K562 (cell line): ENCODE results near the gene IDH2. TPM values are rescaled to one million over a fixed set of nuclear protein-coding genes. Genes with fewer than 3 reads are reported as not detected.

Source experiments
- ATF7 ChIP-seq: fragments of 450-650 bp; IDR thresholded peaks from 2 replicates; pipeline ENCODE4 v1.7.1; 2014; ENCODE audit warnings: mild to moderate bottlenecking, moderate library complexity
- BACH1 ChIP-seq: fragments of 200-800 bp; sonication (Bioruptor generic); IDR thresholded peaks from 2 replicates; pipeline ENCODE4 v1.6.1; 2016; ENCODE audit warnings: missing genetic modification characterization, missing compliant biosample characterization
- CBX1 ChIP-seq: sonication (generic); IDR thresholded peaks from 2 replicates; pipeline ENCODE4 v1.6.1; 2016; ENCODE audit warnings: antibody characterized with exemption, low read depth, mild to moderate bottlenecking
- ELF2 ChIP-seq: fragments of 250-450 bp; sonication (Bioruptor Pico); IDR thresholded peaks from 2 replicates; pipeline ENCODE4 v1.5.0; 2021; ENCODE audit warnings: mild to moderate bottlenecking
- FOXM1 ChIP-seq, 2 experiments: fragments of 450-650 bp in 1 of 2; sonication (generic) in 1 of 2; formaldehyde crosslinking in 1 of 2; IDR thresholded peaks; 2 replicates each; pipeline versions ENCODE4 v1.6.1 to v1.9.0; 2017 to 2022; ENCODE audit warnings: low read depth in 2 of 2, mild to moderate bottlenecking in 2 of 2, missing genetic modification reagents in 1 of 2, moderate library complexity in 1 of 2
- GABPA ChIP-seq: fragments of 200-800 bp; sonication (Bioruptor generic); conservative IDR thresholded peaks from 2 replicates; pipeline ENCODE4 v1.6.1; 2016; ENCODE audit warnings: low read depth, missing genetic modification characterization, missing compliant biosample characterization
- GTF2F1 ChIP-seq: IDR thresholded peaks from 2 replicates; pipeline ENCODE4 v1.6.1; 2011; ENCODE audit warnings: low read depth, low read length, improper control_type of control experiment
- HDAC2 ChIP-seq: fragments of 450-650 bp; IDR thresholded peaks from 2 replicates; pipeline ENCODE4 v1.6.1; 2016; ENCODE audit warnings: mild to moderate bottlenecking
- ILK ChIP-seq: fragments of 450-650 bp; IDR thresholded peaks from 2 replicates; pipeline ENCODE4 v1.6.1; 2016; ENCODE audit warnings: missing genetic modification characterization, low read depth, mild to moderate bottlenecking, missing compliant biosample characterization, moderate library complexity, borderline replicate concordance
- MEF2D ChIP-seq: conservative IDR thresholded peaks from 2 replicates; pipeline ENCODE4 v1.6.1; 2016; ENCODE audit warnings: low read depth, missing genetic modification characterization, missing compliant biosample characterization
- NUFIP1 ChIP-seq: fragments of 450-650 bp; IDR thresholded peaks from 2 replicates; pipeline ENCODE4 v1.6.1; 2018; ENCODE audit not compliant: partially characterized antibody
- POLR2AphosphoS2 ChIP-seq: IDR thresholded peaks from 2 replicates; pipeline ENCODE4 v1.6.1; 2012; ENCODE audit warnings: low read length, improper control_type of control experiment
- RAD21 ChIP-seq, 2 experiments: fragments of 250-450 bp in 1 of 2; fragments of 450-650 bp in 1 of 2; sonication (Bioruptor Pico) in 1 of 2; formaldehyde crosslinking in 1 of 2; IDR thresholded peaks in 1 of 2; conservative IDR thresholded peaks in 1 of 2; 2 replicates each; pipeline versions ENCODE4 v1.4.0 to v1.8.0; 2020 to 2022; ENCODE audit warnings: mild to moderate bottlenecking in 2 of 2, moderate library complexity in 1 of 2
- RNF2 ChIP-seq: sonication (generic); IDR thresholded peaks from 2 replicates; pipeline ENCODE4 v1.6.1; 2016
- SIN3A ChIP-seq, 2 experiments: fragments of 150-350 bp in 1 of 2; IDR thresholded peaks; 2 replicates each; pipeline ENCODE4 v1.6.1; 2011 to 2016; ENCODE audit warnings: borderline replicate concordance in 2 of 2, low read depth in 2 of 2, low read length in 2 of 2, mild to moderate bottlenecking in 2 of 2, moderate library complexity in 2 of 2; ENCODE audit not compliant: control insufficient read depth in 1 of 2
- SOX6 ChIP-seq: fragments of 450-650 bp; IDR thresholded peaks from 2 replicates; pipeline ENCODE4 v1.6.1; 2014; ENCODE audit warnings: mild to moderate bottlenecking
- ZBTB5 ChIP-seq: fragments of 450-650 bp; IDR thresholded peaks from 2 replicates; pipeline ENCODE4 v1.6.1; 2017; ENCODE audit warnings: antibody characterized with exemption
- ZC3H4 ChIP-seq: sonication (generic); formaldehyde crosslinking; IDR thresholded peaks from 2 replicates; pipeline ENCODE4 v1.9.0; 2021; ENCODE audit warnings: missing genetic modification reagents, borderline replicate concordance
- ZC3H8 ChIP-seq: fragments of 450-650 bp; IDR thresholded peaks from 2 replicates; pipeline ENCODE4 v1.6.1; 2017
- ZNF212 ChIP-seq: fragments of 450-650 bp; formaldehyde crosslinking; IDR thresholded peaks from 2 replicates; pipeline ENCODE4 v1.4.0; 2020; ENCODE audit warnings: mild to moderate bottlenecking
- ZNF445 ChIP-seq: fragments of 250-450 bp; sonication (Bioruptor Pico); IDR thresholded peaks from 2 replicates; pipeline ENCODE4 v1.4.0; 2020; ENCODE audit warnings: low read depth, mild to moderate bottlenecking, moderate library complexity
- ZNF449 ChIP-seq: fragments of 250-450 bp; sonication (Bioruptor Pico); IDR thresholded peaks from 2 replicates; pipeline ENCODE4 v1.8.0; 2022; ENCODE audit warnings: moderate library complexity, mild to moderate bottlenecking, inconsistent platforms
- ZNF740 ChIP-seq, 3 experiments: fragments of 200-800 bp in 1 of 3; sonication (Bioruptor generic) in 1 of 3; sonication (generic) in 1 of 3; formaldehyde crosslinking in 1 of 3; IDR thresholded peaks; 2 replicates each; pipeline versions ENCODE4 v1.6.1 to v1.8.0; 2016 to 2022; ENCODE audit warnings: mild to moderate bottlenecking in 2 of 3, missing compliant biosample characterization in 2 of 3, missing genetic modification characterization in 2 of 3, missing genetic modification reagents in 1 of 3
- ZZZ3 ChIP-seq: fragments of 450-650 bp; IDR thresholded peaks from 2 replicates; pipeline ENCODE4 v1.6.1; 2016; ENCODE audit warnings: antibody characterized with exemption, mild to moderate bottlenecking, moderate library complexity
- polyA plus RNA-seq, 8 experiments: library from polyadenylated mRNA; depleted of rRNA in 4 of 8; stranded (reverse) in 5 of 8; unstranded in 3 of 8; fragments of >200 nt; fragmentation: Nextera tagmentation in 2 of 8; fragmentation: Illumina TruSeq in 1 of 8; extraction: Ambion mirVana in 2 of 8; extraction: Trizol in 1 of 8; gene quantifications; 2 replicates each; pipeline versions ENCODE4 v1.2.1 to v1.2.3, GENCODE V29; 2011 to 2014; ENCODE audit warnings: inconsistent platforms in 1 of 8, missing spikeins in 1 of 8
- total RNA-seq, 7 experiments: library from RNA; depleted of rRNA in 6 of 7; stranded (reverse); fragments of >200 nt in 6 of 7; fragmentation: Illumina TruSeq in 2 of 7; extraction: Trizol in 2 of 7; gene quantifications; 2 replicates each; pipeline versions ENCODE4 v1.2.1 to v1.2.3, GENCODE V29; 2011 to 2021; ENCODE audit warnings: low replicate concordance in 1 of 7

IDH2 gene
- total and polyA plus RNA-seq, 9 of the 15 experiments (the other 6 are each of a cell fraction or from before 2014, with no cell fraction given), result 0.70 to 99.9 (median 59.2) TPM

GRCh38 chr15:90059208-90059985, 42.9 kb downstream of the IDH2 start (continued):
- TF ChIP-seq SIN3A (IDR thresholded peaks at IDR 0.05; ENCODE audit: borderline replicate concordance in 2 of 2, control insufficient read depth in 1 of 2, low read depth in 2 of 2, low read length in 2 of 2) (no peak), ATF7 (peak; percentile 53), GTF2F1 (no peak), ZBTB5 (no peak), FOXM1 (IDR thresholded peaks at IDR 0.05; ENCODE audit: low read depth) (no peak), FOXM1 (CRISPR knock-in tag; IDR thresholded peaks at IDR 0.05; ENCODE audit: low read depth) (no peak), ZNF740 (CRISPR knock-in tag; IDR thresholded peaks at IDR 0.05) (peak; percentile 65; the same call in 1 of the 2 replicates), ZNF740 (tag; IDR thresholded peaks at IDR 0.05) (no peak), HDAC2 (0 out of 2 replicates have a peak, but pooled peaks have one; percentile 37), ELF2 (CRISPR knock-in tag) (no peak), ZC3H4 (no peak), ZZZ3 (no peak), ZNF449 (CRISPR knock-in tag) (peak; percentile 25; the same call in 1 of the 2 replicates), ZNF212 (no peak), MEF2D (no peak), SOX6 (peak; percentile 61; the same call in 1 of the 2 replicates), RNF2 (0 out of 2 replicates have a peak, but pooled peaks have one; percentile 70), CBX1 (peak; percentile 72; the same call in 1 of the 2 replicates), ILK (tag) (no peak), NUFIP1 (no peak), ZNF445 (CRISPR knock-in tag) (no peak), RAD21 (CRISPR knock-in tag; conservative IDR thresholded peaks at IDR 0.05 in 1 of 2, IDR thresholded peaks at IDR 0.05 in 1 of 2) (peak; percentile 18 to 27; a peak in 1 of 4 replicates), POLR2AphosphoS2 (no peak), BACH1 (tag) (no peak), GABPA (peak; percentile 48), ZC3H8 (no peak)
